Measurements from ENCODE around the gene CTNNBL1. TPM values are rescaled to one million over a fixed set of nuclear protein-coding genes. Genes with fewer than 3 reads are reported as not detected.

Gene CTNNBL1
- total RNA-seq, 1 experiment from 2014 or later, result 55.4 TPM

GRCh38 chr20:37821696-37822095 lies 127.9 kb downstream of the CTNNBL1 start:
- Histone ChIP-seq H3K4me3 (replicated peaks in 1 of 2; ENCODE audit: low read depth in 1 of 2, low read length in 2 of 2) (no peak overlapping the region), H4K20me1 (ENCODE audit: insufficient read depth) (no peaks in the 10 kb centered on the region), H3K9me3 (ENCODE audit: control insufficient read depth in 1 of 2, insufficient read depth in 1 of 2, low read depth in 1 of 2, low read length in 2 of 2) (no peaks in the 10 kb centered on the region), H3K9me2 (ENCODE audit: insufficient read depth) (no peaks in the 10 kb centered on the region), H3K27me3 (ENCODE audit: insufficient read depth, low read length) (no peaks in the 10 kb centered on the region), H3K4me1 (ENCODE audit: control insufficient read depth in 1 of 2, insufficient read depth in 2 of 2, low read length in 2 of 2) (peaks cover 4 to 23% of the 10 kb centered on the region in 2 experiments; a peak in 3 of 4 replicates), H3K4me2 (ENCODE audit: low read length) (no peak overlapping the region), H3K36me3 (ENCODE audit: control insufficient read depth in 1 of 2, insufficient read depth in 2 of 2, low read length in 2 of 2) (no peaks in the 10 kb centered on the region), H3K9ac (ENCODE audit: low read length) (no peak overlapping the region), H3K27ac (ENCODE audit: low read depth, low read length) (no peak overlapping the region), H2AFZ (ENCODE audit: low read depth, low read length, poor library complexity, severe bottlenecking) (no peak overlapping the region), H3K79me2 (ENCODE audit: insufficient read depth, low read length) (no peaks in the 10 kb centered on the region)
- no TSS peak for BruUV-seq (replicated peaks)
- RAD21 ChIA-PET (ENCODE audit: low non-redundant PET in 1 of 2, low total read pairs in 2 of 2, uncharacterized antibody in 2 of 2, unreplicated experiment in 2 of 2), result interaction anchor here in 1 of 2 experiments (0.7 kb wide), 1 partner anchor 258 kb away, joined by 4 read pairs; no protein-coding TSS in a partner anchor
- TF ChIP-seq ZBTB33 (IDR thresholded peaks at IDR 0.05; ENCODE audit: extremely low read depth, insufficient replicate concordance, low read length) (no peak), RAD21 (IDR thresholded peaks at IDR 0.05; ENCODE audit: low read depth) (no peak), SIN3A (IDR thresholded peaks at IDR 0.05; ENCODE audit: low read depth) (no peak), EGR1 (IDR thresholded peaks at IDR 0.05; ENCODE audit: low read depth) (no peak), MAX (IDR thresholded peaks at IDR 0.05) (no peak), ZNF274 (IDR thresholded peaks at IDR 0.05; ENCODE audit: low read depth, low read length) (no peak), JUND (IDR thresholded peaks at IDR 0.05) (no peak), YY1 (IDR thresholded peaks at IDR 0.05; ENCODE audit: extremely low read depth, insufficient replicate concordance, low read depth, low read length) (no peak), REST (IDR thresholded peaks at IDR 0.05; ENCODE audit: low read depth) (no peak), ELF1 (IDR thresholded peaks at IDR 0.05; ENCODE audit: borderline replicate concordance, low read depth) (no peak), ZFX (IDR thresholded peaks at IDR 0.05) (no peak), CTCF (IDR thresholded peaks at IDR 0.05 in 2 of 3, conservative IDR thresholded peaks at IDR 0.05 in 1 of 3; ENCODE audit: borderline replicate concordance in 1 of 3, insufficient read depth in 1 of 3, low read depth in 2 of 3, low read length in 2 of 3) (no peak), CEBPB (IDR thresholded peaks at IDR 0.05; ENCODE audit: low read depth) (no peak), EZH2phosphoT487 (IDR thresholded peaks at IDR 0.05; ENCODE audit: borderline replicate concordance) (no peak), POLR2AphosphoS5 (IDR thresholded peaks at IDR 0.05; ENCODE audit: low read depth, low read length) (no peak), SP1 (IDR thresholded peaks at IDR 0.05; ENCODE audit: low read depth) (no peak), ATF3 (IDR thresholded peaks at IDR 0.05) (no peak), EZH2 (IDR thresholded peaks at IDR 0.05) (no peak)
- ATAC-seq, result no peak
- intact Hi-C loops (cut with micrococcal nuclease), result no loop called here
- CTCF ChIA-PET, result no interaction called here
- DNase-seq (ENCODE audit: low read depth, low spot score), result no peak
- POLR2A ChIA-PET, result no interaction called here

Data from HCT116 (cell line).